Activated CD4-positive, alpha-beta T cell treated with anti-CD3 and anti-CD28 coated beads, Interleukin-2, Interleukin-6, amounts not matched to agents 100 ng/mL and 50 ng/mL, durations not matched to agents 16 hours and 8 hours (primary cell): ENCODE data around the gene CATSPER1.

Source experiments
- DNase-seq: peaks from one replicate; pipeline ENCODE4 v3.0.0-alpha.2; 2020

The CATSPER1 gene

DNA sequence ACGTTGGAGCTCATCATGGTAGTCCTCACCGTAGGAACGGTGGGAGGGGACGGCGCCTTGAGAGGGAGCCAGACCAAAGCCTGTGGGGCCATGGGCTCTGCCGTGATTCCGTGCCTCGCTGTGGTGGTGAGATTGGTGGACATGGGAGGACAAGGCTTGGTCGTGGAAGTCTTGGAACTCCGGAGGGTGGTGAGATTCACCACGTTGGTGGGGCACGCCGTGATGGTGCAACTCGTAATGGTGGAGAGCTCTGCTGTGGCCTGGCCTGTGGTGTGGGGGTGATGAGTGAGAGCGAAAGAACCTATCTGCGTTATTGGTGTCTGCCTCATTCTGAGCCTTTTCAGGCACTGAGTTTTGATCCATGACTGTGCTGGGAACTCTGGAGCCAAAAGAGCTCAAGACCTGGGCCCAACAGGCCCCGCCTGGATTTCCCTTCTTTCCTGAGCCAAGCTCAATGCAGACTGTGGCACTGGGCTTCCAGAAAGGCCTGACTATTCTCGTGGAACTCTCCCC, at the start of gene CATSPER1:
Gene CATSPER1 (minus strand): TSS at position 463 of the 513 bp plus-strand sequence. CDS start 100 bp downstream, at position 363.
- no peak for DNase-seq

- DNase-seq = no peak
Observed at GRCh38 chr11:66075273-66075672, 49.0 kb upstream of the CATSPER1 start.

- no peak for DNase-seq
Observed at GRCh38 chr11:66073669-66074068, 47.4 kb upstream of the CATSPER1 start.

- no peak for DNase-seq
Observed at GRCh38 chr11:66072518-66072917, 46.2 kb upstream of the CATSPER1 start.

GRCh38 chr11:66072081-66072480, 45.8 kb upstream of the CATSPER1 start:
- no peak for DNase-seq

DNA sequence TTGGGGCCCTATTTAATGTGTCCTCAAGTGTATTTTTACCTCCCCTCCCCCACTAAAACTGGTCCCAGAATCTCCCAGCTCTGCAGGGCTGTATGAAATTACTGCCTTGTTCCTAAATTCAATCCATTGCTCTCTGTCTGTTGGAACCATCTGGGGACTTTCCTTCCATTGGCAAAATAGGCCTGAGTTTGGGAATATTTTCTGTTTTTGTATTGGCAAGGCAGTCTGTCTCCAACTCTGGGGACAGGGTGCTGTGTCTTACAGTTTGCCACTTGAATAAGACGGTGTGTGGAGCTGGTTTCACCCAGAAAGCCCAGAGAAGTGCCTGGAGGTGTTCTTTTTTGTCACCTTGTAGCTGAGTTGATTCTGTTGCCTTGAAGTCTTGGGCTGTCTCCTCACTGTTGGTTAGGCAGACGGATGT, 45.1 kb upstream of the CATSPER1 start:
- DNase-seq = peak; percentile 36

DNA sequence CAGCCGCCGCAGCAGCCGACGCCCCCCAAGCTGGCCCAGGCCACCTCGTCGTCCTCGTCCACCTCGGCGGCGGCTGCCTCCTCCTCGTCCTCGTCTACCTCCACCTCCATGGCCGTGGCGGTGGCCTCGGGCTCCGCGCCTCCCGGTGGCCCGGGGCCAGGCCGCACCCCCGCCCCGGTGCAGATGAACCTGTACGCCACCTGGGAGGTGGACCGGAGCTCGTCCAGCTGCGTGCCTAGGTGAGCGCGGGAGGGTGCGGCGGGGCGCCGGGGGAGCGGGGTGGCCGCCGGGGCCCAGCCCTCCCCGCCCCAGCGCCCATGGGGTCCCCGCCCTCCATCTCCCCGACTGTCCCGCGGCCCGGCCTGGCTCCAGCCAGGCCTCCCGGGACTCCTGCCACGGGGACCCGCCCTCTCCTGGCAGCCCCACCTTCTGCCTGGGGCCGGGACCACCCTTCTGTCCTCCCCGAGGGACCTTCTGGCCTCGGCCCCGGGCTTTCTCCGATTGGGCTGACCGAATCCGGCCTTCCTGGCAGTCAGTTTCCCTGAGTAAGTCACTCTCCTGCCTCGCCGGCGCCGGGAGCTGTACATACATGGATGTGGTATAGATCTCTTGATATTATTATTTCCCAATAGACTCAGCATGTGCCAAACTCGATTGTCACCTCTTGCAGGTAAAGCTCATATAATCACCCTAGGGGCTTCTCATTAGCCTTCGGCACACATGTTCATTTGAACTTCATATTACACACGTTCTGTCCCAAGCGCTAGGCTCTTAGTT, 44.5 kb upstream of the CATSPER1 start:
- no peak for DNase-seq

DNA sequence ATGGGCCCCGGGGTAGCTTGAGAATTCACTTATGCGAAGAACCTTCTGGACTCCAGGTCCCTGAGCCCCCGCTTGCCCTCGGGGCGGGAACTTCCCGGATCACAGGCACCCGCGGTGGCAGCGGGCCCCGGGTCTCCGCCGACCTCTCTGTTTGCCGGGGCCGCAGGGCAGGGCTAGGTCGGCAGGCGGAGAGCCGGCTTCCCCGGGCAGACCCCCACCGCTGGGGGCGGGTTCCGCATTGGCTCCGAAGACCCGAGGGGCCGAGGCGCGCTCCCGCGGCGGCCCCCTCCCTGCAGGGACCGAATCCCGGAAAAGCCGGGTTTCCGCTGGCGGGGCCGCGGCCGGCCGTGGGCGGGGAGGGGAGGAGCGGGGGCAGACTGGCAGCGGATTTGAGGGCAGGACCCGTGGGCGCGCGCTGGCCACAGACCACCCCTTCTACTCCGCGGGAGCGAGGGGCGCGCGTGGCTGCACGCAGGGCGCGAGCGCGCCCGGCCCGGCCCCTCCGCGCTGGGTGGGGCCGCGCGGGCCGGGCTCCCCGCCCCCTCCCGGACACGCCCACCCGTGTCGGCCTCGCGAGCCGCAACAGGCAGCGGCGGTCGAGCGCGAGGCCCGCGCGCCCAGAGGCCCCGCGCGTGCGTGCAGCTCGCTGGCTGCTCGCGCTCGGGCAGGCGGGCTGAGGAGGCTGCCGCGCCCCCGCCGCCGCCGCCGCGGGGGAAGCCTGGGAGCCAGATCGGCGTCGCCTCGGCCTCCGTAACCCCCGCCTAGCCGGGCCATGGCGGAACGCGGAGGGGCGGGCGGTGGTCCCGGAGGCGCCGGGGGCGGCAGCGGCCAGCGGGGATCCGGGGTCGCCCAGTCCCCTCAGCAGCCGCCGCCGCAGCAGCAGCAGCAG, 43.7 kb upstream of the CATSPER1 start, which contains the start of gene PACS1:
Gene PACS1 (plus strand): TSS at position 558 of the 889 bp plus-strand sequence. CDS start 215 bp downstream, at position 773.
- DNase-seq = peak; percentile 86

- peak; percentile 35 for DNase-seq
Observed at GRCh38 chr11:66068923-66069714, 42.8 kb upstream of the CATSPER1 start.

DNA sequence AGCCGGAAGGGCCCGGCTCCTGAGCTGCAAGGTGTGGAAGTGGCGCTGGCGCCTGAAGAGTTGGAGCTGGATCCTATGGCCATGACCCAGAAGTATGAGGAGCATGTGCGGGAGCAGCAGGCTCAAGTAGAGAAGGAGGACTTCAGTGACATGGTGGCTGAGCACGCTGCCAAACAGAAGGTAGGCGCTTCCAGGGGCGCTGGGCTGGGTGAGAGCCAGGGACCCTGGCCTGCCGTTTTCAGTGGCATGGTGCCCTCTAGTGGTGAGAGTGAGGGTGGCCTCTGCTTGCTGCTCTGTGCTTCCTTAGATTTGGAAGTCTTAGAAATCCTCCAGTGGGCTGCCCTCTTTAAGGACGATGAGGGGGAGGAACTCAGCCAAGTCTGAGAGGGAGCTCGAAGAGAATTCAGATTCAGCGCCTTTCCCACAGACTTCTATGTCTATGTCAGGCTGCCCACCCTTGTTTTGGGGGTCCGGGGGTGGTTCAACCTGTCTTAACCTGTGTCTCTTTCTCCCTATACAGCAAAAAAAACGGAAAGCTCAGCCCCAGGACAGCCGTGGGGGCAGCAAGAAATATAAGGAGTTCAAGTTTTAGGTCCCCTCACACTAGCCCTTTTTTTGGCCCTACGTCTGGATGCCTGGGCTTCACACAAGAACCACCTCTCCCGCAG, 42.0 kb upstream of the CATSPER1 start:
- peak; percentile 84 for DNase-seq

- no peak for DNase-seq
Observed at GRCh38 chr11:66067640-66068039, 41.4 kb upstream of the CATSPER1 start.

DNA sequence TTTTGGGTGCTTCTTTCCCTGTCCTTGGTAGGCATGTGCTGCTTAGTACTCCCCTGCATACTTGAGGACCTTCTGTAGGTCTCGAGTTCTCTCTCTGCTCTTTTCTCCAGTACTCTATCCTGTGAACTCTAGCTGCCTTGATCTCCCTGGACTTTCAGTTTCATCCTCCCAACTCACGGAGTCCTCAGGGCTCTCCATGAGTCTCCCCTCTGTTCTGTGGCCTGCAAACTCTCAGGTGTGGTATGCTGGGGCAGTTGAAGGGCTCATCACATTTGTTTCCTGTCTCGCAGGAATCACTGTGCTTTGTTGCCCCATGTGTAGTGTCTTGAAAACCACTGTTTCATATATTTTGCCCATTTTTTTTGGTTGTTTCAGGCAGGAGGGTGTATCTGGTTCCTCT, 40.5 kb upstream of the CATSPER1 start:
- DNase-seq = no peak

- no peak for DNase-seq
Observed at GRCh38 chr11:66064571-66064970, 38.3 kb upstream of the CATSPER1 start.

DNA sequence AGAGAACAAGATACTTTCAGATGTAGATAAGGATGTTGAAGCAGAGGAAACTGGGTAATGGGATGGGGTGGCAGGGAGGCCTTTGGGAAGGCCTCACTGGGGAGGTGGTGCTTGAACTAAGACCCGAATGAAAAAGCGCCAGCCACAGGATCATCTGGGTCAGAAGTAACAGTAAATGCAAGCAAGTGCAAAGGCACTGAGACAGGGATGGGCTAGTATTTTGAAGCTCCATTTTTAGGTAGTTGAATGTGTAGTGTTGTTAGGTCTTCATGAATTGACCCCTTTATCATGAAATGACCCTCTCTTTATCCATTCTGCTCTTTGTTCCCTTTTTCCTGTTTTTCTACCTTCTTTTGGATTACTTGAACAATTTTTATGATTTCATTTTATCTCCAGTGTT, 37.6 kb upstream of the CATSPER1 start:
- no peak for DNase-seq

- DNase-seq = no peak
Observed at GRCh38 chr11:66062408-66062807, 36.1 kb upstream of the CATSPER1 start.

DNA sequence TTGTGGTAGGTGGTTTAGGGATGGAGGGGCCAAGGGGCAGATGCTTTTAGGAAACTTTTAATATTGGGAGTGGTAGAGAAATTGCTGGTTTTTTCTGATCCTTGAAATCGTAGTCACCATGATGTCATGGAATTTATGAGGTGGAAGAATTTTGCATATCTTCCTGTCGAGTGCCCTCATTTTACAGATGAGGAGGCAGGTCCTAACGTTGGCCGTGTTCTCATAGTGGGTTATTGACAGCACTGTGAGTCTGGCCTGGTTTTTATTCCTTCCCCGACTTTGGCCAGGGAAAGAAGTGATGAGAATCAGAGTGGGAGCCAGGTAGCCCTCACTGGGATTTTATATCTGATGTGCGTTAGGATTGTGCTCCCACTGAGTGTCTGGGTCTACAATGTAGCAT, 35.0 kb upstream of the CATSPER1 start:
- no peak for DNase-seq

- DNase-seq = no peak
Observed at GRCh38 chr11:66059966-66060680, 33.8 kb upstream of the CATSPER1 start.

DNA sequence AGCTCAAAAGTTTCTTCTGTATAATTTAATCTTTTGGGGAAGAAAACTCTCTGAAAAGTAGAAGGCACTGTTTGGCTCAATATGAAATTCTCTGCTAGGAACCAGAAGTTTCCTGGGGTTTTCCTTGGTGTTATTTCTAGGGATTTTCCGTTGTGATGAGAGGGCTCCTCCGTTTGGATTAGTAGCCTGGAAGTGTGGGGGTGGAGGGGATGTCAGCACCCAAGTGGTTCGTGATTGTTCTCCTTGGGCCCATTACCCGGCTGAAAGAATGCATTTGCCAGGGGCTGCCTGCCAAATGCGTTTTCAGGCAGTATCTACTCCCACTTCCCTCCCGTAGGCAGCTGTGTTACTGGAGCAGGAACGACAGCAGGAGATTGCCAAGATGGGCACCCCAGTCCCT, 30.2 kb upstream of the CATSPER1 start:
- no peak for DNase-seq

- no peak for DNase-seq
Observed at GRCh38 chr11:66055021-66055420, 28.7 kb upstream of the CATSPER1 start.

DNA sequence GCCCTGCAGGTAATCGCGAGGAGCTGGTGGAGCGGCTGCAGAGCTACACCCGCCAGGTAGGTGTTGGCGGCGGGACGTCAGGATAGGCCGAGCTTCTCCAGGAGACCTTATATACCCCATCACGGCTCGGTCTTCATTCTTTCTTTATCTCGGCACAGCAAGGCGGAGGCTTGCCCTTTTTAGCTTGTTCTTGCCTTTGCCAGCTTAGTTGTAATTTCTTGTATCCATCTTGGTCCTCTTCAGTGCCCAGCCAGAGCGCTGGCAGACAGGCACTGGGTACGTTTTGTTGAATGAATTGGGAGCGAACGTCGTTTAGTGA, 26.3 kb upstream of the CATSPER1 start:
- DNase-seq = no peak
